ENCODE results near the gene AKAP5. TPM values are rescaled to one million over a fixed set of nuclear protein-coding genes. Genes with fewer than 3 reads are reported as not detected.
A peak's percentile ranks its signal among the peaks of the same experiment; 100 is the strongest.

AKAP5 gene
- total and polyA plus RNA-seq, 2 experiments from 2014 or later, result 0.60 to 9.4 TPM

DNA sequence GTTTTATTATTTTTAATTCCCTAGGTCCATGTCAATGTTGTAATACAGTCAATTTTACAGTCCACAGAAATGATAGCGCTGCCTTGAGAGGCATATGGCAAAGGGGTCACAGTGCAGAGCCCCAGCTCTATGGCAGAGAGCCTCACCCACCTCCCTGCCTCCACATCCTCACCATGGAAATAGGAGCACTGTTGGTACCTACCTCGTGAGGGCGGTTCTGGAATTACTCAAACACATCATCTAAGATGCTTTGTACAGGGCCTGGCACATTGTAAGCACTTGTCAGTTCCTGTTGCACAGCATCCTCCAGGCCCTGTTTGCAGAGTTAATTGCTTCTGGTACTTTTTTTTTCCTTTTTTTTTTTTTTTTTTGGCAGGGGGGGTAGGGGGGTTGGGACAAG, 4.1 kb upstream of the AKAP5 start:
- Histone ChIP-seq H3K4me2 (no peak overlapping the region), H3K27me3 (no peaks in the 10 kb centered on the region), H3K9me2 (replicated peaks; ENCODE audit: insufficient read depth) (no peaks in the 10 kb centered on the region), H3K9me3 (ENCODE audit: low read depth) (no peaks in the 10 kb centered on the region), H3K4me1 (ENCODE audit: insufficient read depth) (no peaks in the 10 kb centered on the region), H3K4me3 (no peak overlapping the region), H3K27ac (no peak overlapping the region), H3K79me2 (no peaks in the 10 kb centered on the region), H3K36me3 (replicated peaks; ENCODE audit: insufficient read depth, low read depth) (no peaks in the 10 kb centered on the region), H2AFZ (no peak overlapping the region), H4K20me1 (ENCODE audit: insufficient read depth, poor library complexity, severe bottlenecking) (no peaks in the 10 kb centered on the region)
- WGBS (ENCODE audit: low lambda C conversion rate, missing lambda C conversion rate), result 86% methylated on average over 3 of the region's 3 CpGs
- TF ChIP-seq, protein P1, sequence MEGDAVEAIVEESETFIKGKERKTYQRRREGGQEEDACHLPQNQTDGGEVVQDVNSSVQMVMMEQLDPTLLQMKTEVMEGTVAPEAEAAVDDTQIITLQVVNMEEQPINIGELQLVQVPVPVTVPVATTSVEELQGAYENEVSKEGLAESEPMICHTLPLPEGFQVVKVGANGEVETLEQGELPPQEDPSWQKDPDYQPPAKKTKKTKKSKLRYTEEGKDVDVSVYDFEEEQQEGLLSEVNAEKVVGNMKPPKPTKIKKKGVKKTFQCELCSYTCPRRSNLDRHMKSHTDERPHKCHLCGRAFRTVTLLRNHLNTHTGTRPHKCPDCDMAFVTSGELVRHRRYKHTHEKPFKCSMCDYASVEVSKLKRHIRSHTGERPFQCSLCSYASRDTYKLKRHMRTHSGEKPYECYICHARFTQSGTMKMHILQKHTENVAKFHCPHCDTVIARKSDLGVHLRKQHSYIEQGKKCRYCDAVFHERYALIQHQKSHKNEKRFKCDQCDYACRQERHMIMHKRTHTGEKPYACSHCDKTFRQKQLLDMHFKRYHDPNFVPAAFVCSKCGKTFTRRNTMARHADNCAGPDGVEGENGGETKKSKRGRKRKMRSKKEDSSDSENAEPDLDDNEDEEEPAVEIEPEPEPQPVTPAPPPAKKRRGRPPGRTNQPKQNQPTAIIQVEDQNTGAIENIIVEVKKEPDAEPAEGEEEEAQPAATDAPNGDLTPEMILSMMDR (IDR thresholded peaks at IDR 0.05; ENCODE audit: poor library complexity), result no peak
- TF ChIP-seq EZH2 (IDR thresholded peaks at IDR 0.05; ENCODE audit: borderline replicate concordance) (no peak), EZH2phosphoT487 (IDR thresholded peaks at IDR 0.05; ENCODE audit: low read depth, severe bottlenecking, unreplicated experiment) (no peak)
- DNase-seq (ENCODE audit: low spot score), result no peak

DNA sequence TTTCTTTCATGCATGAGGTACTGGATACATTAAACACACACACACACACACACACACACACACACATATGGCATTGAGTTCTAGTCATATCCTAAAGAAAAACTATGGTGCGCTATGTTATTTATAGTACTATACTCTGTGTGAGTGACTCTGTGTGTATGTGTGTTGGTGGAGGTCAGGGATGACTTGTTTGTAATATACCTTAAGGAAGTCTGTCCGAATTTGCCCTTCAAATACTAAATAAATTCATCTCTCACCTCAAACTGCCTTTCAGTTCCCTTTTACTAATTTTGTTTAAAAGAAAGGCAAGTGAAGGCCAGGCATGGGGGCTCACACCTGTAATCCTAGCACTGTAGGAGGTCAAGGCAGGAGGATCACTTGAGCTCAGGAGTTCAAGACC, 2.1 kb upstream of the AKAP5 start:
- H3K4me2 ChIP-seq, result no peak overlapping the region
- no peaks in the 10 kb centered on the region for H3K9me2 ChIP-seq (replicated peaks; ENCODE audit: insufficient read depth)
- H3K27ac ChIP-seq, result no peak overlapping the region
- WGBS (ENCODE audit: low lambda C conversion rate, missing lambda C conversion rate), result 100% methylated on average over 2 of the region's 2 CpGs
- no peak overlapping the region for H2AFZ ChIP-seq
- H3K36me3 ChIP-seq (replicated peaks; ENCODE audit: insufficient read depth, low read depth), result no peaks in the 10 kb centered on the region
- no peaks in the 10 kb centered on the region for H4K20me1 ChIP-seq (ENCODE audit: insufficient read depth, poor library complexity, severe bottlenecking)
- DNase-seq (ENCODE audit: low spot score), result no peak
- H3K4me3 ChIP-seq, result no peak overlapping the region
- H3K27me3 ChIP-seq, result no peaks in the 10 kb centered on the region
- no peaks in the 10 kb centered on the region for H3K79me2 ChIP-seq
- H3K4me1 ChIP-seq (ENCODE audit: insufficient read depth), result peaks cover 6% of the 10 kb centered on the region
- TF ChIP-seq, protein P1 (IDR thresholded peaks at IDR 0.05; ENCODE audit: poor library complexity), result no peak
- H3K9me3 ChIP-seq (ENCODE audit: low read depth), result no peaks in the 10 kb centered on the region

DNA sequence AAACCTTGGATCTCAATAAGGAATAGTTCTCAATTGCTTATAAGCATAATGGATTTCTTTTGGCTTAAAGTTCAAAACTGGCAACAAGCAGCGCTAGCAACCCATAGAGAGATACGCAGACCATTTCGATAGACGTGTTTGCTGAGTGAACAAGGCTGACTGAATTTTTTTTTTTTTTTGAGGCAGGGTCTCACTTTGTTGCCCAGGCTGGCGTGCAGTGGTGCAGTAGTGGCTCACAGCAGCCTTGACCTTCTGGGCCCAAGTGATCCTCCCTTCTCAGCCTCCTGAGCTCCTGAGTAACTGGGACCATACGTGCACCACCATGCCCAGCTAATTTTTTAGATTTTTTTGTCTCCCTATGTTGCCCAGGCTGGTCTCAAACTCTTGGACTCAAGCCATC, 1.4 kb upstream of the AKAP5 start:
- Histone ChIP-seq H3K4me2 (no peak overlapping the region), H3K4me3 (no peak overlapping the region), H2AFZ (no peak overlapping the region), H3K79me2 (no peaks in the 10 kb centered on the region), H3K27me3 (no peaks in the 10 kb centered on the region), H3K4me1 (ENCODE audit: insufficient read depth) (peaks cover 8% of the 10 kb centered on the region), H4K20me1 (ENCODE audit: insufficient read depth, poor library complexity, severe bottlenecking) (no peaks in the 10 kb centered on the region), H3K9me2 (replicated peaks; ENCODE audit: insufficient read depth) (no peaks in the 10 kb centered on the region), H3K27ac (no peak overlapping the region), H3K9me3 (ENCODE audit: low read depth) (no peaks in the 10 kb centered on the region), H3K36me3 (replicated peaks; ENCODE audit: insufficient read depth, low read depth) (no peaks in the 10 kb centered on the region)
- TF ChIP-seq EZH2phosphoT487 (IDR thresholded peaks at IDR 0.05; ENCODE audit: low read depth, severe bottlenecking, unreplicated experiment), result no peak
- no peak for TF ChIP-seq EZH2 (IDR thresholded peaks at IDR 0.05; ENCODE audit: borderline replicate concordance)
- TF ChIP-seq, protein P1 (IDR thresholded peaks at IDR 0.05; ENCODE audit: poor library complexity), result no peak
- no peak for DNase-seq (ENCODE audit: low spot score)
- WGBS (ENCODE audit: low lambda C conversion rate, missing lambda C conversion rate), result 93% methylated on average over 6 of the region's 6 CpGs

DNA sequence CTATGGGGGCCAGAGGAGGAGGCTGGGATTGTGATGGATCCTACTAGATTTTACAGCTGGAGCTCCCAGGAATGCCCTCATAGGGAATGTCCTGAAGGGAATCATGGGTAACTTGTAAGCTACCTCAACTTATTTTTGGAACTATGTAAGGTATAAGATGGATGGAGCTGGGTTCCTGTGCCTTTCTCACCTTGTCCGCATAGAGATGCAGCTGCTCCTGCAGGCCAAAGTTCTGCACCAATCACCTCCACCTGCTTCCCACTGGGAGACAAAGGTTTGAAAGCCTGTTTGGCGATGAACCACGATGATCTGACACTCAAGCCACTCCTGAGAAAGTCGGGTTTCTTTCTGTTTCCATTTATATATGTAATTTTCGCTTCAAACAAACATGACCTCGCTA, 648 bp upstream of the AKAP5 start:
- TF ChIP-seq EZH2 (IDR thresholded peaks at IDR 0.05; ENCODE audit: borderline replicate concordance) (no peak), EZH2phosphoT487 (IDR thresholded peaks at IDR 0.05; ENCODE audit: low read depth, severe bottlenecking, unreplicated experiment) (no peak)
- TF ChIP-seq, protein P1 (IDR thresholded peaks at IDR 0.05; ENCODE audit: poor library complexity), result no peak

More for the DNA sequence above, 648 bp upstream of the AKAP5 start:
- peaks cover 2% of the 10 kb centered on the region for H3K79me2 ChIP-seq
- H3K4me3 ChIP-seq, result peak overlapping the region; percentile 86
- H2AFZ ChIP-seq, result peak overlapping the region; percentile 94
- DNase-seq (ENCODE audit: low spot score), result no peak
- no peaks in the 10 kb centered on the region for H4K20me1 ChIP-seq (ENCODE audit: insufficient read depth, poor library complexity, severe bottlenecking)
- peak overlapping the region; percentile 97 for H3K4me2 ChIP-seq
- H3K9me3 ChIP-seq (ENCODE audit: low read depth), result no peaks in the 10 kb centered on the region
- WGBS (ENCODE audit: low lambda C conversion rate, missing lambda C conversion rate), result 15% methylated on average over 6 of the region's 6 CpGs
- H3K4me1 ChIP-seq (ENCODE audit: insufficient read depth), result peaks cover 8% of the 10 kb centered on the region
- no peaks in the 10 kb centered on the region for H3K9me2 ChIP-seq (replicated peaks; ENCODE audit: insufficient read depth)
- H3K27ac ChIP-seq, result peak overlapping the region; percentile 22
- no peaks in the 10 kb centered on the region for H3K36me3 ChIP-seq (replicated peaks; ENCODE audit: insufficient read depth, low read depth)
- H3K27me3 ChIP-seq, result no peaks in the 10 kb centered on the region

Data from hepatocyte (in vitro differentiated cells).